Measurements from ENCODE around the gene ZNF831.

- TF ChIP-seq POLR2A (IDR thresholded peaks at IDR 0.05), result no peak
- no peak for TF ChIP-seq CTCF (IDR thresholded peaks at IDR 0.05)
Measured at GRCh38 chr20:59123011-59123677, 40.5 kb upstream of the ZNF831 start.
